Calu3 (cell line): Measurements from ENCODE around the gene TMEM259. TPM values are rescaled to one million over a fixed set of nuclear protein-coding genes. Genes with fewer than 3 reads are reported as not detected.

Source experiments
- BruUV-seq: library from RNA; stranded (reverse); fragments of 400-500 nt; replicated peaks from 2 replicates; lab custom pipeline; 2021; lab: Mats Ljungman, UMichigan
- CTCF ChIA-PET: fragments of 300-600 bp; sonication (Branson Sonifier 250); formaldehyde crosslinking; loops from one replicate; lab custom pipeline; 2022; ENCODE audit warnings: antibody characterized with exemption; lab: Charles Lee
- DNase-seq: peaks from one replicate; pipeline ENCODE4 v3.0.0; 2022
- H3K27ac Mint-ChIP-seq: one replicate; pipeline ENCODE4 v1.8.0; 2022; ENCODE audit warnings: mixed read lengths; ENCODE audit not compliant: unreplicated experiment
- H3K27me3 Mint-ChIP-seq: one replicate; pipeline ENCODE4 v1.8.0; 2022; ENCODE audit warnings: mixed read lengths; ENCODE audit not compliant: unreplicated experiment
- H3K36me3 Mint-ChIP-seq: one replicate; pipeline ENCODE4 v1.8.0; 2022; ENCODE audit warnings: mild to moderate bottlenecking, moderate library complexity, mixed read lengths; ENCODE audit not compliant: insufficient read depth, unreplicated experiment
- H3K4me1 Mint-ChIP-seq: one replicate; pipeline ENCODE4 v1.8.0; 2022; ENCODE audit warnings: mild to moderate bottlenecking, low read depth, mixed read lengths; ENCODE audit not compliant: unreplicated experiment
- H3K4me3 Mint-ChIP-seq: one replicate; pipeline ENCODE4 v1.8.0; 2022; ENCODE audit warnings: mild to moderate bottlenecking, low read depth, moderate library complexity, mixed read lengths; ENCODE audit not compliant: unreplicated experiment
- H3K9me3 Mint-ChIP-seq: one replicate; pipeline ENCODE4 v1.8.0; 2022; ENCODE audit warnings: low read depth, mixed read lengths; ENCODE audit not compliant: unreplicated experiment
- CTCF ChIP-seq: fragments of 200-600 bp; IDR thresholded peaks from one replicate; pipeline ENCODE4 v1.8.0; 2022; ENCODE audit warnings: antibody characterized with exemption; ENCODE audit not compliant: unreplicated experiment
- intact Hi-C: fragments of 100-400 bp; cut with micrococcal nuclease; formaldehyde crosslinking; loops from one replicate; pipeline ENCODE4 v1.10.0; 2022; ENCODE audit not compliant: unreplicated experiment
- total RNA-seq: library from RNA; stranded (reverse); gene quantifications from 2 replicates; pipeline ENCODE4 v1.2.3, GENCODE V29; 2022

The TMEM259 gene
- total RNA-seq, 1 experiment from 2014 or later, result 129 TPM

GRCh38 chr19:964761-965694 is 55.9 kb downstream of the TMEM259 start:
- Mint-ChIP-seq H3K4me3 (no peak overlapping the region), H3K27me3 (peaks cover 37% of the 10 kb centered on the region), H3K27ac (no peak overlapping the region), H3K9me3 (no peaks in the 10 kb centered on the region), H3K4me1 (peaks cover 8% of the 10 kb centered on the region), H3K36me3 (no peaks in the 10 kb centered on the region)
- BruUV-seq, result no TSS peak
- no peak for DNase-seq
- intact Hi-C loops, result no loop called here
- CTCF ChIA-PET, result no interaction called here
- TF ChIP-seq CTCF, result no peak

- no peak for DNase-seq
- H3K27ac Mint-ChIP-seq, result no peak overlapping the region
- H3K4me1 Mint-ChIP-seq, result peaks cover 8% of the 10 kb centered on the region
- CTCF ChIA-PET, result no interaction called here
- BruUV-seq, result no TSS peak
- H3K27me3 Mint-ChIP-seq, result peaks cover 46% of the 10 kb centered on the region
- H3K36me3 Mint-ChIP-seq, result no peaks in the 10 kb centered on the region
- intact Hi-C loops, result no loop called here
- no peak for TF ChIP-seq CTCF
- no peaks in the 10 kb centered on the region for H3K9me3 Mint-ChIP-seq
- H3K4me3 Mint-ChIP-seq, result no peak overlapping the region
Measured at GRCh38 chr19:964116-964520, 56.8 kb downstream of the TMEM259 start.

GRCh38 chr19:963486-963951 is 57.4 kb downstream of the TMEM259 start:
- intact Hi-C loops, result no loop called here
- CTCF ChIA-PET, result no interaction called here
- H3K36me3 Mint-ChIP-seq, result no peaks in the 10 kb centered on the region
- BruUV-seq, result no TSS peak
- no peak for DNase-seq
- H3K4me1 Mint-ChIP-seq, result peaks cover 8% of the 10 kb centered on the region
- no peak overlapping the region for H3K27ac Mint-ChIP-seq
- no peak for TF ChIP-seq CTCF
- no peak overlapping the region for H3K4me3 Mint-ChIP-seq
- H3K9me3 Mint-ChIP-seq, result no peaks in the 10 kb centered on the region
- H3K27me3 Mint-ChIP-seq, result peaks cover 52% of the 10 kb centered on the region

- BruUV-seq, result no TSS peak
- no peak for DNase-seq
- Mint-ChIP-seq H3K9me3 (no peaks in the 10 kb centered on the region), H3K4me1 (peaks cover 8% of the 10 kb centered on the region), H3K36me3 (no peaks in the 10 kb centered on the region), H3K27me3 (peaks cover 53% of the 10 kb centered on the region), H3K27ac (no peak overlapping the region), H3K4me3 (no peak overlapping the region)
- intact Hi-C loops, result no loop called here
- CTCF ChIA-PET, result no interaction called here
- no peak for TF ChIP-seq CTCF
Measured at GRCh38 chr19:962683-963400, 58.1 kb downstream of the TMEM259 start.
